OCI-LY7 (cell line): ENCODE results near the gene PARD3B.

Experiments
- CTCF ChIP-seq: fragments of 200-600 bp; sonication (generic); conservative IDR thresholded peaks from 2 replicates; pipeline ENCODE4 v1.5.1; 2014; ENCODE audit warnings: mild to moderate bottlenecking, antibody characterized with exemption, low read length, moderate library complexity, mixed read lengths
- EZH2phosphoT487 ChIP-seq: fragments of 200-600 bp; sonication (generic); IDR thresholded peaks from 2 replicates; pipeline ENCODE4 v1.6.1; 2018; ENCODE audit warnings: low read depth, borderline replicate concordance, mild to moderate bottlenecking, mixed run types, antibody characterized with exemption, low read length, moderate library complexity, mixed read lengths

DNA sequence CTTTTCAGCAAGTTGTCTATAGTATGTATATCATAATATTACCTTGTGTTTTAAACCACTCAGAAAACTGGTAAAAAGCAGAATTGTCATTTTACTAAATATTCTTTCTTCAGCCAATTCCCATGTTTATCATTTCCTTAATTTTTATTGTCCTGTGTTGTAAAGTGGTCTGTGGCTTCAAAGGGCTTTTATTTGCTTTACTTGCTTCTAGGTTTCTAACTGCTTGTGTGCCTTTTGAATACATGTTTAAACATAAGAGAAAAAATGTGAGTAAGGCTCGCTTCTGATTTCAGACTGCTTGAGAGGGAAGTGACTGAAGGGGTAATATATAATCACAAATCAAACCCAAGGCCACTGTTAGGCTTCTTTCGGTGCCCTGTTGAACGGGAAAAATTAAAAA is 729.5 kb downstream of the PARD3B start:
- TF ChIP-seq CTCF (no peak), EZH2phosphoT487 (no peak)
